Activated T-helper 1 cell treated with Interleukin-2 at 50 U/mL for 16 hours (primary cell): ENCODE data around the gene BCAT1.

ENCODE experiments used
- DNase-seq: peaks from one replicate; pipeline ENCODE4 v3.0.0-alpha.2; 2020; ENCODE audit warnings: low read depth

The BCAT1 gene

GRCh38 chr12:24768415-24768814, 180.5 kb downstream of the BCAT1 start:
- no peak for DNase-seq

GRCh38 chr12:24767016-24767415, 181.9 kb downstream of the BCAT1 start:
- no peak for DNase-seq

DNA sequence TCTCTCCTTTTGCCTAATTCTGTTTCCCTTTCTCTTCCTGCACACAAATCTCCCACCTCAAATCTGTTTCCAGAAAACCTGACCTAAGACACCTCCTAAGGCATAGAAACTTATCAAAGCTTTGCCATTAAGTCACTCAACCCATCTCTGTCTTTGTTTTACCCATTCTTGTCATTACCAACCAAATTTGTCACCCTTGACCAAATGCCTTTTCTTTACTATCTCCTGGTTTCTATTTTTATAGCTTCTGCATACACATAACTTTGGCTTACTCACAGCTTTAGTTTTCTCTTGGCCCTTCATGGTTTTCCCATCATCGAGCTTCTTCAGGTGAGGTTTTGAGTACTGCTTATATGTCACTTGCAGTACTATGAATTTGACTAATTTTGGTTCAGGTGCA, 184.2 kb downstream of the BCAT1 start:
- DNase-seq, result no peak

DNA sequence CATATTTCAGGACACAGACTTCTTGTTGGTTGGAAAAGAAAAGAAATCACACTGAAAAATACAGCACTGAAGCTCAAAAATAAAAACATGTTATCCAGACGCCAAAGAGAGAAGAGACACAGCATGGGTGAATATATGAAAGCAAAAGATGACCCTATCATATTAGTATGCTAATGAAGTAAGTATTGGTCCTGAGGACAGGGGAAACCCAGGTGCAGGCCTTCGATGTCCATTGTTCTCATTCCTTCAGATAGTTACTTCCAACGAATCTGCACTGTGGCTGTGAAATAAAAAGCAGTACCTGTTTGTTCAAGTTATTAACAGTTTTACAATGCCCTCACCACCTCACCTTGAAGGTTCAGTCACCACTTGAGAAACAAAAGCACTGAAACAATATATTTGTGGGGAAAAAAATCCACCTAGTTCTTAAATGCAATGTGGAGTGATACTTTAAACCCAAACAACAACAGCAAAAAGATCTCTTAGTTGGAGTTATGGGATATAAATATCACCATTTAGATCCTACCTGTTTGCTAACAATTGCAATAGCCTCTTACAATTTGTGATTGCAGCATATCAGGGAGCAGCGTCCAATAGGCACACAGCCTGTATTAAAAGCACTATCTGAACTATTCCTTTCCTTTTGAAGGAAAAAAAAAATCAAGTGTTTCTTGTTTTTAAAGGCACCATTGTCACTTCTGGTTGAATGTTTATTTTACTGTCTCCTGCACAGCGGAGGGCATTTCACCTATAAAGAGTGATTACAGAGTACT, 188.1 kb downstream of the BCAT1 start:
- no peak for DNase-seq

- no peak for DNase-seq
Observed at GRCh38 chr12:24760162-24760561, 188.7 kb downstream of the BCAT1 start.
